Measurements from ENCODE around the gene STPG1.
A peak's percentile ranks its signal among the peaks of the same experiment; 100 is the strongest.
"Not testable (repeated sequence)": the region's sequence is repeated elsewhere in the genome, so short reads cannot be mapped to it uniquely, and the experiment has no call there.

STPG1 gene, protein sequence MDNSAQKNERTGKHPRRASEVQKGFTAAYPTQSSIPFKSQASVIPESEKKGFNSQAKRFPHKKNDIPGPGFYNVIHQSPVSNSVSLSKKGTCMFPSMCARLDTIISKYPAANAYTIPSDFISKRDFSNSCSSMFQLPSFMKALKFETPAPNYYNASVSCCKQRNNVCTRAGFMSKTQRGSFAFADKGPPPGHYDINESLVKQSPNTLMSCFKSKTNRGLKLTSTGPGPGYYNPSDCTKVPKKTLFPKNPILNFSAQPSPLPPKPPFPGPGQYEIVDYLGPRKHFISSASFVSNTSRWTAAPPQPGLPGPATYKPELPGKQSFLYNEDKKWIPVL

DNA sequence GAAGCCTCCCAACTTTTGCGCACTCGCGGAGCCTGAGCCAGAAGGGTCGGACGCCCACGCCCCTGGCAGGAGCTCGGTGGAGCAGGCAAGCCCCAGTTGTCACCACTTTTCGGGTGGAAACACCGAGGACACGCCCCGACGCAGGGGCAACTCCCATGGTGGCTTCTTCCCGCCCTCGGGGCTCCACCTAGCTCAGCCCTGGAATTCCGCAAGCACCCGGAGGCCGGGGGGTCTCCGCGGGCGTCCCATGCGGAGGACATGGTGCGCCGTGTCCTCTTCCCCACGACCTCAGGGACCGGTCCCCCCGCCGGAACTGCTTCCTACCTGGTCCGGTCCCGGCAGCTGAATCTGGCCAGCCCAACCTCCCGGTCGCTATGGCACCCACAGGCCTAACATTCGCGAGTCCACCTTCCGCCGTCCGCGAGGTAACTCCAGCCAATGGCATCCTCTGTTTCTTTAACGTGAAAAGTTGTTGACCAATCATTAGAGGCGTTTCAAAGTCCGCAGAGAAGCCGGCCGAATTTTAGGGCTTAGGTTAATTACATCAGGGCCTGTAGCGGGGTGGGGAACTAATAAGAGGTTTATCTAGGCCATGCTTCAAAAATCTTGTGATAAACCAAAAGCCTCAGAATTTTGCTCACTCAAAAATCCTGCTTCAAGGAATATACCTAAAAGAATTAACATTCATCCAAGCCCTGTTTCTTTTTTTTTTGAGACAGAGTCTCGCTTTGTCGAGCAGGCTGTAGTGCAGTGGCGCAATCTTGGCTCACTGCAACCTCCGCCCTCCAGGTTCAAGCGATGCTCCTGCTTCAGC lies at the start of gene STPG1:
STPG1 (minus strand) TSS at position 433 of the 814 bp plus-strand sequence. CDS start 12,394 bp downstream, outside the sequence.
- DNase-seq = no peak

DNA sequence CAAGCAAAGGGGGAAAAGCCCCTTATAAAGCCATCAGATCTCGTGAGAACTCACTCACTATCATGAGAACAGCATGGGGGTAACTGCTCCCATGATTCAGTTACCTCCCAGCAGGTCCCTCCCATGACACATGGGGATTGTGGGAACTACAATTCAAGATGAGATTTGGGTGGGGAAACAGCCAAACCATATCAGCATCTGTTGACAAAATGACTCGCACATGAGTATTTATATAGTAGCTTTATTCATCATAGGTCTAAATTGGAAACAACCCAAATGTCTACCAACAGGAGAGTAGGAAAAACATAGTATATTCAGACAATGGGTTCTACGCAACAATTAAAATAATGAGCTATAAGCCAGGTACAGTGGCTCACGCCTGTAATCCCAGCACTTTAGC lies 48.5 kb upstream of the STPG1 start:
- not testable (repeated sequence) for DNase-seq

DNA sequence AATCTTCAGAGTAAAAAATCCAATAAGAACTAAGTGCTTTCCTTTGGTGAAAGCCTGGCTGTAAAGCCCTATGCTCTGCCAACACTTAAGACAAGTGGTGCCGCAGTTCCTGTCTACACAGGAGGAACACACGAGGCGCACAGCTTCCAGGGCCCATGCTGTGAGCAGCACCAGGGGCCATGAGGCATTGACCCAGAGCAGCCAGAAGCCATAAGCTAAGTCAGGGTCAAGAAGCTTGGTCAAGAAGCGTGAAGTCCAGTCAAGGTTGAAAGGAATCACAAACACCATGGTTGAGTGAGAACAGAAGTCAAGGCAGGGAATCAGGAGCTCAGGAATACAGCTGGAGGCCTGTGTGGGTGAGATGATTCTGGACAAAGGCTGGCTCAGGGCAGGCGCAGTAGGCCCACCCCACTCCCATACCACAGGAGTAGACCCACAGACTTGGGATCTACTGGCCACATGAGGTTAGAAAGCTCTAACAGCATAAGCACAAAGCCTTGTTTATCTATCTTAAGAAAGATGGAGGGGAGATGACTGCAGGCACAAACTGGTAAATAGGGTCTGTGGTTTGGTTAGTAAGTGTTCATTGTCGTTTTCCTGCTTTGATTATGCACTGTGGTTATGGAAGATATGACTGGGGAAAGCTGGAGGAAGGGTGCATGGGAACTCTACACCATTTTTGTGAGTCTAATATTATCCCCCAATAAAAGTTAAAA lies 46.1 kb upstream of the STPG1 start:
- DNase-seq = no peak

DNA sequence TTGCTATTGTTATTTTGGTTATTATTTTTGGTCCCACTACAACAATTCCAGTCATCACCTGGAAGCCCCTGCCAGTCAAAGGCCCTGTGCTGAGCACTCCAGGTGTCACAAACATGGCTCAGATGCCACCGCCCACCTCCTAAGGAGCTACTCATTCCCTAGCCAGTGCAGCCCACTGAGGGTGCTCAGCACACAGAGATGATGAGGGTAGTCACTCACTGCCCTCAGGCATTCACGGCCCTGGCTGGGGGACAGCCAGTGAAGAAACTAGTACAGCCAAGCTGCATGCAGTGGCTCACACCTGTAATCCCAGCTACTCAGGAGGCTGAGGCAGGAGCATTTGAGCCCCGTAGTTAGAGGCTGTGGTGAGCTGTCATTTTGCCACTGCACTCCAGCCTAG lies 44.3 kb upstream of the STPG1 start:
- DNase-seq = no peak

DNA sequence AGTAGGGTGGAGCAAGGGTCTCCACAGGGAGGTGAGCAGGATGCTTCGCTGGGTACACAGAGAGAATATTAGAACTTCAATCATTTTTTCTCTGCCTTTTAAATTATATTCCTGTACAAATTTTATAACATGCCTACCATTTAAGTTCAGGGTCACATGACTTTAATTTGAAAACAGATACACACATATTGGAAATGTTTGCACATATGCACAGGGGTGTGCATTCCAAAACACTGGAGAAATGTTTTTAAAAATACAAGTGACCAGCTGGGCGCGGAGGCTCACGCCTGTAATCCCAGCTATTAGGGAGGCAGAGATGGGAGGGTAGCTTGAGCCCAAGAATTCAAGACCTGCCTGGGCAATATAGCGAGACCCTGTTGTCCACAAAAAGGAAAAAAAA lies 41.7 kb upstream of the STPG1 start:
- DNase-seq = no peak

DNA sequence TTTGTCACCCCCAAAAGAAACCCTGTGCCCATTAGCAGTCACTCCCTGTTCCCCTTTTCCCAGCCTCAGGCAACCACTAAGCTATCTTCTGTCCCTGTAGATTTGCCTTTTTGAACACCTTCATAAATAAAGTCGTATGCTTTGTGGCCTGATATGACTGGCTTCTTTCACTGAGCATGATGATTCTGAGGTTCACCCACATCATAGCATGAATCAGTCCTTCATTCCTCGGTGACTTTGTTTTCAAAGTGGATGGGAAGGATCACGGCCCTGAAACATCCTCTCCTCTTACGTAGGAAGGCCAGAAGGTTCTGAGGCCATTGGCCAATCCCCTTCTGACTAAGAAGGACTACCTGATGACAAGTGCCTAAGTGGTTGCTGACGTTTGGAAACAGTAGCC lies 41.1 kb upstream of the STPG1 start:
- no peak for DNase-seq

DNA sequence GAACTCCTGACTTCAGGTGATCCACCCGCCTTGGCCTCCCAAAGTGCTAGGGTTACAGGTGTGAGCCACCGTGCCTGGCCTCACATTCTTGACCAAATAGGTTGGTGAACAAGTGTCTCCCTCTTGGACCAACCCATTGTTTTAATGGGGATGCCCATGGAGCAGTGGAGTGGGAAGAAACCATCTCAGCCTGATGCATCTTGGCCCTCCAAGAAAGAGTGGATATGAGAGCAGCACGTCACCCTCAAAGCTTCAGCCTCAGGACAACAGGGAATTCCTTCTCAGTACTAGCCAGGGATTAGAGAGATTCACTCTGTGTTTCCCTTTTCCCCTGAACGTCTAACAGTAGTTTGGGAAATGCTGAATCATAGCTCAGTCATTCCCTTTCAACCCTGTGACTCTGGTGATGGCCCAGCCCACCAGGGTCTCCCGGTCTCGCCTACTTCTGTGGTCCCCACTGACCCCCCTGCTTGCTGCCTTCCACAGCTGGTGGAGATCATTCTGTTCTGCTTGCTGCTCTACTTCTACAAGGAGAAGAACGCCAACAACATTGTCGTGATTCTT lies 39.4 kb upstream of the STPG1 start:
- DNase-seq = no peak

DNA sequence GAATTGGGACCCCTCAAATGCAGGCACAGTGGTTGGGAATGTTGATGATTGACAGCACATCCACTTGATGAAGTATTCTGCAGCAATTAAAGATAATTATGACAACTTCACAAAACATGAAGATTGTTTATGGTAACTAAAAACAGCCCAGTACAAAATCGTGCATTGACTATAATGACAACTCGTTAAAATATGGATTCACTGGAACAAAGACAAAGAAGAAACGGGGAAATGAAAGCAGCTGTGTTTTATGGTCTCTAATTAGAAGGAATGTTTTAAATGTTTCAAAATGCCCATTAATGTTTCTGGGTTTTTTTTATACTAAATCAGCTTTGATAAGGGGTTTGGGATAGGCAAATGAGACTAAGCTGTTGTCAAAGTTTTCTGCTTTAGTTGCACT lies 38.2 kb upstream of the STPG1 start:
- no peak for DNase-seq

DNA sequence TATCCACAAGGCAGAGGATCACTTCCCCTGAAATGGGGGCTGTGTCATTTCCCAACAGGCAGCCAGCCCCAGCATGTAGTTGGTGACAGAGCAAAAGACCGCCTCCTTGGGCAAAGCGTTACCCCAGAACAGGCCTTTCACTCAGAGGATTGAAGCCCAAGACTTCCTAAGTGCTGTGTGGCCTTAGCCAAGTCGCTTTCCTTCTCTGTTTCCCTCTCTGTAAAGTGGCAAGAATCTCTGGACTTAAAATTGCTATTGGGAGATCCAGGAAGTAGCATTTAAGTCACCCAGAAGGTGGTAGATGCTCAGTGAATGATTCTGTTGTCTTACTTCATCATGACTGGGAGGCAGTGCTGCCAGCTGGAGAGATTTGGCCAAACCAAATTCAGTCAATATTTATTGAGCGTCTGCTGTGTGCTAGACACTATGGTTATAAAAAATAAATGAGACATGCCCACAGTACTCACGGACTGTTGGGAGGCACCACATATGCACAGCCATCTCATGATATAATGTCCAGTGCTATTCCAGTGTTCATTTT lies 37.3 kb upstream of the STPG1 start:
- no peak for DNase-seq

DNA sequence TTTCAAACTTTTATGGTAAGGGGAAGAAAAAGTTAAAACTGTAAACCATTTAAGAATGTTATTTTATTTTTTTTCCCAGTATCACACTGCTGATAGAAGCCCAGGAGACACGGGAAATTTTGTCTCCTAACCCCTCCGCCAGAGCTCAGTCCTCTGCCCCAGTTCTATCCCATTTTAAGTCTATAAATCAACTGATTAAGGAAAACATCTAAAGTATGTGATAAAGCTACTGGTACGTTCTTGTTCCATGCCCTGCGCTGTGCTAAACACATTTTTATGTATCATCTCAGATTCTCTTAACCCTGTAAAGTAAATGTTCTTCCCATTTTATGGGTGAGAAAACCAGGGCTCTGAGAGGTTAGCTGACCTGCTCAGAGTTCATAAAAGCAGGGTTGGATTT lies 36.7 kb upstream of the STPG1 start:
- no peak for DNase-seq

DNA sequence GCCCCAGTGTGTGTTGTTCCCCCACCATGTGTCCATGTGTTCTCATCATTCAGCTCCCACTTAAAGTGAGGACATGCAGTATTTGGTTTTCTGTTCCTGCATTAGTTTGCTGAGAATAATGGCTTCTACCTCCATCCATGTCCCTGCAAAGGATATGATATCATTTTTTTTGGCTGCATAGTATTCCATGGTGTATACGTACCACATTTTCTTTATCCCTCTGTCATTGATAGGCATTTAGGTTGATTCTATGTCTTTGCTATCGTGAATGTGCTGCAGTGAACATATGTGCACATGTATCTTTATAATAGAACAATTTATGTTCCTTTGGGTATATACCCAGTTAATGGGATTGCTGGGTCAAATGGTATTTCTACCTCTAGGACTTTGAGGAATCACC lies 32.9 kb upstream of the STPG1 start:
- DNase-seq = not testable (repeated sequence)

DNA sequence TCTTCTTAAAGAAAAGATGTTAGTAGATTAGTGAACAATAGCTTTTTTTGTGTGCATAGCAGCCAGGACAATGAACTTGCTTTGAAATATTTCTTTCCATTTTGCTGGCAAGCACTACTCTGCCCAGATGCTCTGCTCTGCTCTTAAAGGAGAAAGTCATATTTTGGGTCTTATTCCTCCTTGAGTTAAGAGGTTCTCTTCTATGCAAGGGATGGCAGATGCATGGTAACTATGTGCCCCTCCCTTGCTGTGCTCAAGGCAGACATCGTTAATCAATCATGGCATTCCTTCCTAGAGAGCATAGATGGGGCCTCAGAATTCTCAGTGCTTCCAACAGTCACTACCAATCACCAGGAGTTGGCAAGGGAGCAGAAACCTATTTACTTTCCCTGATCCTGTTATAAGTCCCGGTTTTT lies 29.7 kb upstream of the STPG1 start:
- no peak for DNase-seq

DNA sequence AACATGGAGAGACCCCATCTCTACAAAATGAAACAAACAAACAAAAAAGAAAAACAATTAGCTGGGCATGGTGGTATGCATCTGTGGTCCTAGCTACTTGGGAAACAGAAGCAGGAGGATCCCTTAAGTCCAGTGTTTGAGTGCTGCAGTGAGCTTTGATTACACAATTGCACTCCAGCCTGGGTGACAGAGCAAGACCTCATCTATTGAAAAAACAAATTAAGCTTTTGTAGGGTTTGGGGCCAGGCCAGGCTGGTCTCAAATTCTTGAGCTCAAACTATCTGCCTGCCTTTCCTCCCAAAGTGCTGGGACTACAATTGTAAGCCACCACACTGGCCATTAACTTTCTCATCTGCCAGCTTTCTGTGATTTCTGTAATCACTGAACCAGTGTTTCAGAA lies 29.2 kb upstream of the STPG1 start:
- no peak for DNase-seq

DNA sequence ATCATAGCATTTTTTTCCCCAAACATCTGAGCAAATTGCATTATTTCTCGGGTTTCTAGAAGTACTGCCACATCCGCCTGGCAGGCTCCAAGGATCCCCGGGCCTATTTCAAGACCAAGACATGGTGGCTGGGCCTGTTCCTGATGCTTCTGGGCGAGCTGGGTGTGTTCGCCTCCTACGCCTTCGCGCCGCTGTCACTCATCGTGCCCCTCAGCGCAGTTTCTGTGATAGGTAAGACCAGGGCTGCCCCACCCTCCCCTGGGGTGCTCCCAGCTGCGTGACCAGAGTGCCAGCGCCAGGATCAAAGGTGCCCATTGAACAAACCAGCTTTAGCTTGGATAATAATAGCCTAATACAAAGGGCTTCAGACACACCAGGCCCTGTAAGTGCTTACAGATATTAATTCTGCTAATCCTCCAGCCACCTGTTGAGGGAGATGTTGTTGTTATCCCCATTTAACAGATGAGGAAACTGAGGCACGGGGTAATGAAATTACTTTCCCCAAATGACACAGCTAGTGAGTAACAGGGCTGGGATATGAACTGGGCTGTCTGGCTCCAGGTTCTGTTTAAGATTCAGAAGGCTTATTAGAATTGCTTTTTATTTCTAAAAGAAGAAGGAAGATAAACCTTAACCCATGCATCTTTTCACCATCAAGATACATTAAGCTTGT lies 28.6 kb upstream of the STPG1 start:
- no peak for DNase-seq

DNA sequence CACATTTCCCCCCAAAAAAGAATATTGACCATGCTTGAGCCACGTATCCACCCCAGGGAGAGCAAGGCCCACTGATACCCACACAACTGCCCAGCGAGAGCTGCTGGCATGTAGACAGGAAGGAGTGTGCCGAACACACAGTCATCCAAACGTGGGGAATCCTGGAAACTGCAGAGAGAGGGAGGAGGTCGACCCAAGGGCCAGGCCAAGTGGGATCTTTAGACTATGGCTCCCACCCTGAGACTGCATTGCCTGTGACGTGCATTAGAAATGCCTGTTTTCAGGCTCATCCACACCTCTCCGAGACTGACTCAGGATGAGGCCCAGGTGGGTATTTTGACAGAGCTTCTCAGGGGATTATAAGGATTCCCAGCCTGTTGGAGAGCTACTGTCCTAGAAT lies 27.9 kb upstream of the STPG1 start:
- DNase-seq = no peak

DNA sequence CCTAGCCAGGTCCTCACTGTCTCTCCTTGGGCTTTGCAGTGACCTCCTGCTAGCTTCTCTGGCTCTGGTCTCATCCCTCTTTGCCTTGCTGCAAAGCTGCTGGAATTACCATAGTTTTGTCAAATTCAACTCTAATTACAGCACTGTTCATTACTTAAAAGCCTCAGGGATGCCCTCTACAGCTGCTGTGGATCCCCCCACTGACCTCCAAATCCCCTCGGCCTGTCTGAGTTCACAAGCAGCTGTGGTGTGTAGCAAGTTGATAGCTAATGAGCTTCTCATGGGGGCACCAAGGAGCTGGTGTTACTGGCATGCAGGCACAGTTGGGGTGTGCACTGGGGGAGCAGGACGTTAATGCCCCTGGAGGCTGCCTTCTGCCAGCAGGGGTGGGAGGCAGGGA lies 26.9 kb upstream of the STPG1 start:
- DNase-seq = no peak

DNA sequence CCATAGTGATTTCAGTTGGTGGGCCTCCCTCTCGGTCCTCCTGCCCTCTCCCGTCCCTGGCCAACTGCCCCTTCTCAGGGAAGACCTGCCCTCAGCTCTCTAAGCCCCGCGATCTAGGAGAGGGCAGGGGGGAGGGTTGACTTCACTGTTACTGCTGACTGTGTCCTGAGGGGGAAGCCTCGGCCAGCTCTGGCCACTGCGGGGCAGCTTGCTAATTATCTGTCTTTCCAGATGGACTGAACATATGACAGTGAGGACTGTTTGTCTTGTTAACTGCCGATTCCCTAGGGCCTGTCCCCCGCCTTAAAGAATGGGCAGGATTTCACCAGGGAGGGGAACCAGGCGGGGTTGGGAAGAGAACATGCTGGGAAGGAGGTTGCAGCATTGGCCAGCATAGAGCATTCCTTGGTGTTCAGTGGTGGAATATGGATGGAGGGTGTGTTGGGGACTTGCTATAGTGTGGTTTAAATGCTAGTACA lies 24.9 kb upstream of the STPG1 start:
- peak; percentile 69 for DNase-seq

DNA sequence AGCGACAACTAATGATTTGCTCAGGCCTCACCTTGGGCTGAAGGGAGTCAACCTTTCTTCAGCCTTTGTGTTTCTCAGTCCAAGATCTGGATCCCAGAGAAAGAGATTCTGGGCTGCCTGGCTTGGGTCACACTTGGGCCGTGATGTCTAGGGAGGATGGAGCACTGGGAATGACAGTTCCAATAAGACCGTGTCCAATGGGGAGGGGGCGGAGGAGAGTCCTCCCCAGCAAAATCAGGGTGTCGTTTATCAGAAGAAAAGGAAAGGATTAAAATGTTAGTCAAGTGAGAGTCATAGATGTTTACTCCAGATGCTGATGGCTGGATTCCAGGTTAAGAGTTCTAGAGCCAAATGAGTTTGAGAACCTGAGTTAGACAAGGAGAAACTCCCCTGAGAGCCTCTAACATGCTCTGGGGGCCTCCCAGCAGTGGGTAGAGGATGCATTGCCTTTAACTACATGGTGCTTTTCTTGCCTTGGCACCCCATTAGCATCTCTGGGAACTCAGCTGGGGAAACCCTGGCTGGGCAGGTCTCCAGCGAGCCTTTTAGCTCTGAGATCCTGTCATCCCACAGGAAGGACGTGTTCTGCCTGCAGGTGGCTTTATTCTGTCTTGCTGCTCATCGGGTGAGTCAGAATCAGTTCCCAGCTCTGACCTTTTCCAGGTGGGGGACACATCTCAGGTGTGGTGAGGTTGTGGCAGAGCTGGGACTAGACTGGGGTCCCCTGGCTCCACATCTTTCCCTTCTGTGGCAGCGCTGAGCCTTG lies 24.2 kb upstream of the STPG1 start:
- DNase-seq = no peak

DNA sequence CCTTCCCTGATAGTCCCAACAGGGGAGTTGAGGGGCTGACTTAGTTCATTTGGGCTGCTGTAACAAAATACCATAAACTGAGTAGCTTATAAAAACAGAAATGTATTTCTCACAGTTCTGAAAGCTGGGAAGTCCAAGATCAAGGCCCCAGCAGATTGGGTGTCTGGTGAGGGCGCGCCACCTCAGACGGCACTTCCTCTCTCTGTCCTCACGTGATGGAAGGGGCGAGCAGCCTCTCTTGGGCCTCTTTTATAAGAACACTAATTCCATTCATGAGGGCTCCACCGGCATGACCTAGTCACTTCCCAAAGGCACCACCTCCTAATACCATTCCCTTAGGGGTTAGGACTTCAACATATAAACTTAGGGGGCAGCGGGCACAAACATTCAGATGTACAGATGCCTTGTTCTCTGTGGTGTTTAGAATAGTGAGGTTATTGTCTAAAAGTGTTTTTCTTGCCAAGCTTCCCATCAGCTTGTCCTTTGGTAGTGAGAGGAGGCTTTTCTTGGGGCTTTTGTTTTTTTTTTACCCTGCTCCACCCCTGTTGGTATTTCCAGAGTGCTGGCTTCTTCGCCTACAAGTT lies 22.3 kb upstream of the STPG1 start:
- DNase-seq = no peak

DNA sequence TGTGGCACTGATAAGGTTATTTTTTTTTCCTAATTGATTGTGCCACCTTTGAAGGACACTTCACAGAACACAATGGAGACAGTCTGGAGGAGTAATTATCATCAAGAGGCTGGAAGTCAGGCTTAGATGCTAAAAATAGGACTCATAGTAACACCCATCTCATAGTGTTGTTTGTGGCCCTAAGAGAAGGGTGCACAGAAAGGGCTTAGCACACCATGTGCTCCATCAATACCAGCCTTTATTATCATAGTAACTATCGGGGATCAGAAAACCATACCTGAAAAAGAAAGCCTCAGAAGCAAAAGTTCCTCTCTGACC lies 13.9 kb upstream of the STPG1 start:
- no peak for DNase-seq
